ENCODE data around the gene UXS1. TPM values are rescaled to one million over a fixed set of nuclear protein-coding genes. Genes with fewer than 3 reads are reported as not detected.

The UXS1 gene
- total RNA-seq, 3 donors from 2014 or later, result 17.9 to 38.1 (median 30.5) TPM

DNA sequence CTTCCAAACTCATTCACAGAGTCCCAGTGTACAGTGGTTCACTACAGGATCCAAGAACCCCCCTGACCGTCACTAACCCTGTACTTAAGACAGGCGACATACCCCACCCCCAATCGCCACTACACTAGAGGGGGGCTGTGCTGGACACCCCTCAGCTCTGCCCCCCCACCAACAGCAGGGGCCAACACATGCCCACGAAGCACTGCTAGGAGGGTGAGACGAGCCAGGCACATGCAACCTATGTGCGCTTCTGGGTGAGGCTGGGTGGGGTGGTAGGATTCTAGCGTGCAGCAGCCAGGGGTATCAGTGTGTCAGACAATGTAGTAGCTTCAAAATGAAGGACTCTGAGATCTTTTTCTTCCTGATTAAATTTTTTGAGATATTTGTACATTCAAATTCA lies 67.8 kb downstream of the UXS1 start:
- no peak overlapping the region for H3K27ac ChIP-seq
- TF ChIP-seq, protein P1, sequence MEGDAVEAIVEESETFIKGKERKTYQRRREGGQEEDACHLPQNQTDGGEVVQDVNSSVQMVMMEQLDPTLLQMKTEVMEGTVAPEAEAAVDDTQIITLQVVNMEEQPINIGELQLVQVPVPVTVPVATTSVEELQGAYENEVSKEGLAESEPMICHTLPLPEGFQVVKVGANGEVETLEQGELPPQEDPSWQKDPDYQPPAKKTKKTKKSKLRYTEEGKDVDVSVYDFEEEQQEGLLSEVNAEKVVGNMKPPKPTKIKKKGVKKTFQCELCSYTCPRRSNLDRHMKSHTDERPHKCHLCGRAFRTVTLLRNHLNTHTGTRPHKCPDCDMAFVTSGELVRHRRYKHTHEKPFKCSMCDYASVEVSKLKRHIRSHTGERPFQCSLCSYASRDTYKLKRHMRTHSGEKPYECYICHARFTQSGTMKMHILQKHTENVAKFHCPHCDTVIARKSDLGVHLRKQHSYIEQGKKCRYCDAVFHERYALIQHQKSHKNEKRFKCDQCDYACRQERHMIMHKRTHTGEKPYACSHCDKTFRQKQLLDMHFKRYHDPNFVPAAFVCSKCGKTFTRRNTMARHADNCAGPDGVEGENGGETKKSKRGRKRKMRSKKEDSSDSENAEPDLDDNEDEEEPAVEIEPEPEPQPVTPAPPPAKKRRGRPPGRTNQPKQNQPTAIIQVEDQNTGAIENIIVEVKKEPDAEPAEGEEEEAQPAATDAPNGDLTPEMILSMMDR (IDR thresholded peaks at IDR 0.05), result no peak
- TF ChIP-seq POLR2A (IDR thresholded peaks at IDR 0.05) (no peak), POLR2AphosphoS5 (IDR thresholded peaks at IDR 0.05) (no peak)
- no peak for DNase-seq (ENCODE audit: low spot score in 2 of 2)
- H3K27me3 ChIP-seq, result no peaks in the 10 kb centered on the region
- H3K4me3 ChIP-seq, result no peak overlapping the region
- no peaks in the 10 kb centered on the region for H3K36me3 ChIP-seq
- no peaks in the 10 kb centered on the region for H3K9me3 ChIP-seq
- H3K4me1 ChIP-seq, result no peaks in the 10 kb centered on the region
- intact Hi-C loops (cut with DNase I; ENCODE audit: low total_unique reads), result no loop called here

DNA sequence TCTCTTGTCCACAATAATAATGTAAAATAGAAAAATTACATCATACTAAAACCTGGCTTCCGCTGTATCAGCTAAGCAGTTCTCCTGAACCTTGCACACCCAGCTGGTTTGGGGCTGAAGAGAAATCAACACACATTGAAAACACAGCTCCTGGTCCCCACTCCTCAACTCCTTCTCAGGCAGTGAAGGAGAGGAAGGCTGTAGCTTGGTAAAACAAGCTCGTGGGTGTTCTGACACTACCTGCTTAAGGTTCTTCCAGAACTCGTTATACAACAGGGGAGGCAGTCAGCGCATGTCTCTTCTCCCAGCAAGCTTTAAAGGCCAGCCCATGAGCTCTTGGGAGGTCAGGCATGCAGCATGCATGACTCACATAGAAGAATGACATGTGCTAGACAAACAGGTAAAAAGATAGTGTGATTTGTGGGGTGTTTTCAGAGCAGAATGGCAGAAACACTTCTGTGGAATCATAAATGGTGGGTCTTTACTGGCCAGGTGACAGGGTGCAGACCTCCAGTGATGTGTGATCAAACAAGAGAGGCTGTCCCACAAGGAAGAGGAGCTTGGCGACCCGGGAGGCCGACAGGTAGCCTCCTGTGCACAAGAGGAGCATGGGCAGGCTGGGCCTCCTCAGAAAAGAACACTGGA lies 69.1 kb downstream of the UXS1 start:
- H3K36me3 ChIP-seq, result no peaks in the 10 kb centered on the region
- TF ChIP-seq POLR2AphosphoS5 (IDR thresholded peaks at IDR 0.05) (no peak), POLR2A (IDR thresholded peaks at IDR 0.05) (no peak)
- TF ChIP-seq, protein P1 (IDR thresholded peaks at IDR 0.05), result no peak
- H3K27ac ChIP-seq, result no peak overlapping the region
- intact Hi-C loops (cut with DNase I; ENCODE audit: low total_unique reads), result no loop called here
- H3K4me3 ChIP-seq, result no peak overlapping the region
- H3K9me3 ChIP-seq, result no peaks in the 10 kb centered on the region
- H3K27me3 ChIP-seq, result no peaks in the 10 kb centered on the region
- H3K4me1 ChIP-seq, result no peaks in the 10 kb centered on the region
- DNase-seq (ENCODE audit: low spot score in 2 of 2), result no peak

GRCh38 chr2:106124106-106124756 lies 69.9 kb downstream of the UXS1 start:
- H3K9me3 ChIP-seq, result no peaks in the 10 kb centered on the region
- DNase-seq (ENCODE audit: low spot score in 2 of 2), result no peak
- no peak for TF ChIP-seq POLR2AphosphoS5 (IDR thresholded peaks at IDR 0.05)
- TF ChIP-seq, protein P1 (IDR thresholded peaks at IDR 0.05), result no peak
- TF ChIP-seq POLR2A (IDR thresholded peaks at IDR 0.05), result no peak

DNA sequence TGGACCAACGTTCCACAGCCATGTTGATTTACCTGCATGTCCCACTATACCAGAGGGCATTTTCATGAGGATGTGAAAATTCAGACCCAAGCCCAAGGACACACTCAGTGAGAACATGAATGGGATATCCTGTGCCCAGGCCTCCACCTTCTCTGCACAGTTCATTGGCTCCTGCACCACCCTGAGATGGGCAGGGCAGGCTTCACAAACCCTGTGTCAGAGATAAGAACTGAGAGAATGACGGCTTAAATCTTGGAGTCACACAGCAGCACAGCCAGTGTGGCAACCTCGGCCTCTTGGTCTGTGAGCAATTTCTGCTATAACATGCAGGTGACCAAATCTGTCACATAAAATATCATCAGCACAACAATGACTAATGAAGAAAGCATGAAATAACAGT lies 71.9 kb downstream of the UXS1 start:
- Histone ChIP-seq H3K4me1 (no peaks in the 10 kb centered on the region), H3K27ac (no peak overlapping the region), H3K27me3 (no peaks in the 10 kb centered on the region), H3K9me3 (no peaks in the 10 kb centered on the region), H3K36me3 (no peaks in the 10 kb centered on the region), H3K4me3 (no peak overlapping the region)
- no peak for DNase-seq (ENCODE audit: low spot score in 2 of 2)
- TF ChIP-seq POLR2AphosphoS5 (IDR thresholded peaks at IDR 0.05) (no peak), POLR2A (IDR thresholded peaks at IDR 0.05) (no peak)
- TF ChIP-seq, protein P1 (IDR thresholded peaks at IDR 0.05), result no peak
- intact Hi-C loops (cut with DNase I; ENCODE audit: low total_unique reads), result no loop called here

More at GRCh38 chr2:106124106-106124756, 69.9 kb downstream of the UXS1 start:
- Histone ChIP-seq H3K27me3 (no peaks in the 10 kb centered on the region), H3K36me3 (no peaks in the 10 kb centered on the region), H3K27ac (no peak overlapping the region), H3K4me3 (no peak overlapping the region), H3K4me1 (no peaks in the 10 kb centered on the region)
- intact Hi-C loops (cut with DNase I; ENCODE audit: low total_unique reads), result no loop called here

GRCh38 chr2:106120432-106120831 lies 73.7 kb downstream of the UXS1 start:
- H3K4me3 ChIP-seq, result no peak overlapping the region
- H3K4me1 ChIP-seq, result no peaks in the 10 kb centered on the region
- TF ChIP-seq, protein P1 (IDR thresholded peaks at IDR 0.05), result no peak
- no peak for TF ChIP-seq POLR2AphosphoS5 (IDR thresholded peaks at IDR 0.05)
- no peak for TF ChIP-seq POLR2A (IDR thresholded peaks at IDR 0.05)
- H3K9me3 ChIP-seq, result no peaks in the 10 kb centered on the region
- no peaks in the 10 kb centered on the region for H3K27me3 ChIP-seq
- no peaks in the 10 kb centered on the region for H3K36me3 ChIP-seq
- no peak overlapping the region for H3K27ac ChIP-seq
- DNase-seq (ENCODE audit: low spot score in 2 of 2), result no peak
- intact Hi-C loops (cut with DNase I; ENCODE audit: low total_unique reads), result no loop called here
